ENCODE data around the gene STK39.

Gene STK39

GRCh38 chr2:168247341-168248261 lies at the start of gene STK39:
TSS of gene STK39 (minus strand) at chr2:168247595. CDS start at chr2:168247435, 160 bp downstream.
- H3K27ac ChIP-seq (ENCODE audit: low read depth, low read length) = peak within 1 kb of the TSS; percentile 60
- TF ChIP-seq EZH2phosphoT487 (IDR thresholded peaks at IDR 0.05; ENCODE audit: borderline replicate concordance, low read length) (no peak), CTCF (IDR thresholded peaks at IDR 0.05; ENCODE audit: low read depth, low read length, poor library complexity, severe bottlenecking) (peak; percentile 36)
- H3K9me3 ChIP-seq (ENCODE audit: control insufficient read depth, insufficient read depth, low read length) = no peaks in the 10 kb centered on the region

GRCh38 chr2:168295051-168295450 lies 47.7 kb upstream of the STK39 start:
- H4K20me1 ChIP-seq (ENCODE audit: control insufficient read depth, insufficient read depth, low read depth, low read length) = no peaks in the 10 kb centered on the region
- no peaks in the 10 kb centered on the region for H3K79me2 ChIP-seq (ENCODE audit: control insufficient read depth, low read length)
- no peaks in the 10 kb centered on the region for H3K9me2 ChIP-seq (replicated peaks; ENCODE audit: control insufficient read depth, low read length)
- H3F3A ChIP-seq (ENCODE audit: control insufficient read depth, insufficient read depth) = no peaks in the 10 kb centered on the region
- H3K27ac ChIP-seq (ENCODE audit: low read depth, low read length) = no peak overlapping the region
- no peaks in the 10 kb centered on the region for H3K9me3 ChIP-seq (ENCODE audit: control insufficient read depth, insufficient read depth, low read length)
- H3K36me3 ChIP-seq (ENCODE audit: control insufficient read depth, low read length) = no peaks in the 10 kb centered on the region
- H3K4me1 ChIP-seq (ENCODE audit: control insufficient read depth, low read length) = no peaks in the 10 kb centered on the region
- peaks cover 3% of the 10 kb centered on the region; the same call in 1 of the 2 replicates for H3K27me3 ChIP-seq (ENCODE audit: control insufficient read depth, low read length)
- H3K4me3 ChIP-seq (ENCODE audit: low read length) = no peak overlapping the region
- TF ChIP-seq CTCF (IDR thresholded peaks at IDR 0.05; ENCODE audit: low read depth, low read length, poor library complexity, severe bottlenecking) (no peak), EZH2phosphoT487 (IDR thresholded peaks at IDR 0.05; ENCODE audit: borderline replicate concordance, low read length) (no peak)
- no peak overlapping the region for H3K4me2 ChIP-seq (ENCODE audit: low read length)

More at GRCh38 chr2:168247341-168248261, at the start of gene STK39:
- Histone ChIP-seq H3K4me2 (ENCODE audit: low read length) (peak within 1 kb of the TSS; percentile 82), H4K20me1 (ENCODE audit: control insufficient read depth, insufficient read depth, low read depth, low read length) (no peaks in the 10 kb centered on the region), H3K79me2 (ENCODE audit: control insufficient read depth, low read length) (peaks cover 37% of the 10 kb centered on the region), H3K4me3 (ENCODE audit: low read length) (peak within 1 kb of the TSS; percentile 85), H3K4me1 (ENCODE audit: control insufficient read depth, low read length) (peaks cover 27% of the 10 kb centered on the region), H3K9me2 (replicated peaks; ENCODE audit: control insufficient read depth, low read length) (no peaks in the 10 kb centered on the region), H3K27me3 (ENCODE audit: control insufficient read depth, low read length) (no peaks in the 10 kb centered on the region), H3K36me3 (ENCODE audit: control insufficient read depth, low read length) (peaks cover 4% of the 10 kb centered on the region), H3F3A (ENCODE audit: control insufficient read depth, insufficient read depth) (no peaks in the 10 kb centered on the region)

GRCh38 chr2:168294409-168294808 lies 47.0 kb upstream of the STK39 start:
- Histone ChIP-seq H3K27me3 (ENCODE audit: control insufficient read depth, low read length) (peaks cover 3% of the 10 kb centered on the region; the same call in 1 of the 2 replicates), H4K20me1 (ENCODE audit: control insufficient read depth, insufficient read depth, low read depth, low read length) (no peaks in the 10 kb centered on the region), H3K36me3 (ENCODE audit: control insufficient read depth, low read length) (no peaks in the 10 kb centered on the region), H3K4me1 (ENCODE audit: control insufficient read depth, low read length) (no peaks in the 10 kb centered on the region), H3K9me2 (replicated peaks; ENCODE audit: control insufficient read depth, low read length) (no peaks in the 10 kb centered on the region), H3K4me3 (ENCODE audit: low read length) (no peak overlapping the region), H3K79me2 (ENCODE audit: control insufficient read depth, low read length) (no peaks in the 10 kb centered on the region), H3K4me2 (ENCODE audit: low read length) (no peak overlapping the region), H3F3A (ENCODE audit: control insufficient read depth, insufficient read depth) (no peaks in the 10 kb centered on the region), H3K27ac (ENCODE audit: low read depth, low read length) (no peak overlapping the region), H3K9me3 (ENCODE audit: control insufficient read depth, insufficient read depth, low read length) (no peaks in the 10 kb centered on the region)
- TF ChIP-seq EZH2phosphoT487 (IDR thresholded peaks at IDR 0.05; ENCODE audit: borderline replicate concordance, low read length) (no peak), CTCF (IDR thresholded peaks at IDR 0.05; ENCODE audit: low read depth, low read length, poor library complexity, severe bottlenecking) (no peak)
